PFSK-1 (cell line): ENCODE data around the gene ADAMTSL5.

Experiments
- FOXP2 ChIP-seq: optimal IDR thresholded peaks from 2 replicates; pipeline ENCODE3; 2011; ENCODE audit warnings: borderline replicate concordance, control low read depth, inconsistent platforms; ENCODE audit not compliant: insufficient read depth; ENCODE audit errors: extremely low read length, extremely low read depth
- POLR2AphosphoS5 ChIP-seq: IDR thresholded peaks from 2 replicates; pipeline ENCODE4 v1.6.1; 2012; ENCODE audit warnings: low read depth, mild to moderate bottlenecking, control low read depth, low read length, moderate library complexity
- REST ChIP-seq, 2 experiments: IDR thresholded peaks; 2 replicates each; pipeline versions ENCODE4 v1.6.1 to v1.8.0; 2011 to 2012; ENCODE audit warnings: low read depth in 2 of 2, low read length in 2 of 2, control low read depth in 1 of 2, inconsistent platforms in 1 of 2, mild to moderate bottlenecking in 1 of 2, moderate library complexity in 1 of 2; ENCODE audit not compliant: insufficient read depth in 1 of 2
- SIN3A ChIP-seq: IDR thresholded peaks from 2 replicates; pipeline ENCODE4 v1.6.1; 2012; ENCODE audit warnings: mild to moderate bottlenecking, low read length, moderate library complexity, borderline replicate concordance; ENCODE audit not compliant: insufficient read depth
- TAF1 ChIP-seq: IDR thresholded peaks from 2 replicates; pipeline ENCODE4 v1.6.1; 2012; ENCODE audit warnings: low read length, control low read depth, borderline replicate concordance; ENCODE audit not compliant: insufficient read depth

ADAMTSL5 gene

GRCh38 chr19:1527650-1528309 lies 15.0 kb upstream of the ADAMTSL5 start:
- no peak for TF ChIP-seq TAF1
- TF ChIP-seq FOXP2: no peak

- TF ChIP-seq FOXP2: no peak
- TF ChIP-seq TAF1: no peak
- TF ChIP-seq SIN3A: no peak
- TF ChIP-seq REST (IDR thresholded peaks at IDR 0.05; ENCODE audit: insufficient read depth in 1 of 2, low read depth in 2 of 2, low read length in 2 of 2): no peak
- TF ChIP-seq POLR2AphosphoS5: no peak
Observed at GRCh38 chr19:1526979-1527649, 14.3 kb upstream of the ADAMTSL5 start.

GRCh38 chr19:1526066-1526778 lies 13.4 kb upstream of the ADAMTSL5 start:
- TF ChIP-seq SIN3A: no peak
- no peak for TF ChIP-seq TAF1
- no peak for TF ChIP-seq REST (IDR thresholded peaks at IDR 0.05; ENCODE audit: insufficient read depth in 1 of 2, low read depth in 2 of 2, low read length in 2 of 2)
- no peak for TF ChIP-seq POLR2AphosphoS5
- TF ChIP-seq FOXP2: no peak

GRCh38 chr19:1525343-1525742 lies 12.5 kb upstream of the ADAMTSL5 start:
- TF ChIP-seq FOXP2 (no peak), POLR2AphosphoS5 (no peak), SIN3A (no peak), REST (IDR thresholded peaks at IDR 0.05; ENCODE audit: insufficient read depth in 1 of 2, low read depth in 2 of 2, low read length in 2 of 2) (no peak), TAF1 (no peak)

- TF ChIP-seq SIN3A: no peak
- TF ChIP-seq REST (IDR thresholded peaks at IDR 0.05; ENCODE audit: insufficient read depth in 1 of 2, low read depth in 2 of 2, low read length in 2 of 2): no peak
- no peak for TF ChIP-seq POLR2AphosphoS5
- no peak for TF ChIP-seq TAF1
- no peak for TF ChIP-seq FOXP2
Observed at GRCh38 chr19:1524972-1525325, 12.1 kb upstream of the ADAMTSL5 start.
